DOHH2 (cell line): Measurements from ENCODE around the gene ALDH1L1.

Experiments
- H3F3A ChIP-seq: fragments of 200-600 bp; sonication (generic), shearing (Covaris generic); 2 replicates; pipeline ENCODE4 v1.6.0; 2016; ENCODE audit warnings: antibody characterized with exemption, mild to moderate bottlenecking; ENCODE audit not compliant: control insufficient read depth, insufficient read depth
- H3K27ac ChIP-seq: fragments of 200-600 bp; sonication (generic); 2 replicates; pipeline ENCODE4 v1.5.1; 2014; ENCODE audit warnings: low read depth, mild to moderate bottlenecking, low read length, moderate library complexity
- H3K27me3 ChIP-seq: fragments of 200-600 bp; sonication (generic); 2 replicates; pipeline ENCODE4 v1.6.1; 2014; ENCODE audit warnings: mild to moderate bottlenecking, low read length, mixed read lengths; ENCODE audit not compliant: control insufficient read depth
- H3K36me3 ChIP-seq: fragments of 200-600 bp; sonication (generic); 2 replicates; pipeline ENCODE4 v1.6.1; 2014; ENCODE audit warnings: mild to moderate bottlenecking, low read length, moderate library complexity, mixed read lengths; ENCODE audit not compliant: control insufficient read depth
- H3K4me1 ChIP-seq: fragments of 200-600 bp; sonication (generic); 2 replicates; pipeline ENCODE4 v1.6.1; 2014; ENCODE audit warnings: mild to moderate bottlenecking, low read length, mixed read lengths; ENCODE audit not compliant: control insufficient read depth
- H3K4me2 ChIP-seq: fragments of 200-600 bp; sonication (generic); 2 replicates; pipeline ENCODE4 v1.6.0; 2014; ENCODE audit warnings: mild to moderate bottlenecking, low read length, moderate library complexity
- H3K4me3 ChIP-seq: fragments of 200-600 bp; sonication (generic); 2 replicates; pipeline ENCODE4 v1.5.1; 2014; ENCODE audit warnings: mild to moderate bottlenecking, low read length, mixed read lengths
- H3K79me2 ChIP-seq: fragments of 200-600 bp; sonication (generic); 2 replicates; pipeline ENCODE4 v1.6.1; 2014; ENCODE audit warnings: mild to moderate bottlenecking, low read length, mixed read lengths; ENCODE audit not compliant: control insufficient read depth
- H3K9me2 ChIP-seq: fragments of 200-600 bp; sonication (generic); replicated peaks from 2 replicates; pipeline ENCODE4 v1.6.1; 2014; ENCODE audit warnings: mild to moderate bottlenecking, low read length, mixed read lengths; ENCODE audit not compliant: control insufficient read depth
- H3K9me3 ChIP-seq: fragments of 200-600 bp; sonication (generic); 2 replicates; pipeline ENCODE4 v1.6.1; 2014; ENCODE audit warnings: antibody characterized with exemption, low read length, mixed read lengths; ENCODE audit not compliant: control insufficient read depth, insufficient read depth
- H4K20me1 ChIP-seq: fragments of 200-600 bp; sonication (generic); 2 replicates; pipeline ENCODE4 v1.6.0; 2014; ENCODE audit warnings: low read depth, mild to moderate bottlenecking, antibody characterized with exemption, low read length, moderate library complexity; ENCODE audit not compliant: control insufficient read depth, insufficient read depth
- CTCF ChIP-seq: fragments of 200-600 bp; sonication (generic); IDR thresholded peaks from one replicate; pipeline ENCODE4 v1.5.1; 2014; ENCODE audit warnings: antibody characterized with exemption, mild to moderate bottlenecking, low read depth, low read length; ENCODE audit not compliant: poor library complexity, severe bottlenecking
- EZH2phosphoT487 ChIP-seq: fragments of 200-600 bp; sonication (generic); IDR thresholded peaks from 2 replicates; pipeline ENCODE4 v1.6.1; 2017; ENCODE audit warnings: borderline replicate concordance, mild to moderate bottlenecking, antibody characterized with exemption, low read length, moderate library complexity, mixed read lengths

ALDH1L1 gene

GRCh38 chr3:126117212-126117611, 63.2 kb downstream of the ALDH1L1 start:
- Histone ChIP-seq H3K27me3 (0 out of 2 replicates have a peak, but pooled peaks cover 4% of the 10 kb centered on the region), H4K20me1 (no peaks in the 10 kb centered on the region), H3K4me1 (no peaks in the 10 kb centered on the region), H3K79me2 (no peaks in the 10 kb centered on the region), H3K9me2 (no peaks in the 10 kb centered on the region), H3K4me2 (no peak overlapping the region), H3F3A (no peaks in the 10 kb centered on the region), H3K4me3 (no peak overlapping the region), H3K27ac (no peak overlapping the region), H3K36me3 (no peaks in the 10 kb centered on the region), H3K9me3 (no peaks in the 10 kb centered on the region)
- no peak for TF ChIP-seq EZH2phosphoT487
- TF ChIP-seq CTCF: no peak

- Histone ChIP-seq H3K79me2 (no peaks in the 10 kb centered on the region), H3K9me3 (no peaks in the 10 kb centered on the region), H3F3A (no peaks in the 10 kb centered on the region), H3K36me3 (no peaks in the 10 kb centered on the region), H3K27ac (no peak overlapping the region), H4K20me1 (no peaks in the 10 kb centered on the region), H3K4me2 (no peak overlapping the region), H3K4me3 (no peak overlapping the region), H3K4me1 (no peaks in the 10 kb centered on the region), H3K9me2 (no peaks in the 10 kb centered on the region), H3K27me3 (no peaks in the 10 kb centered on the region)
- no peak for TF ChIP-seq EZH2phosphoT487
- no peak for TF ChIP-seq CTCF
Observed at GRCh38 chr3:126116526-126116925, 63.9 kb downstream of the ALDH1L1 start.

- Histone ChIP-seq H3K4me2 (no peak overlapping the region), H3K79me2 (no peaks in the 10 kb centered on the region), H3K27me3 (no peaks in the 10 kb centered on the region), H3K4me1 (no peaks in the 10 kb centered on the region), H3F3A (no peaks in the 10 kb centered on the region), H3K4me3 (no peak overlapping the region), H3K9me3 (no peaks in the 10 kb centered on the region), H3K9me2 (no peaks in the 10 kb centered on the region), H3K27ac (no peak overlapping the region), H4K20me1 (no peaks in the 10 kb centered on the region), H3K36me3 (no peaks in the 10 kb centered on the region)
- no peak for TF ChIP-seq CTCF
- TF ChIP-seq EZH2phosphoT487: no peak
Observed at GRCh38 chr3:126114443-126115386, 65.7 kb downstream of the ALDH1L1 start.
